Fibroblast of skin of left quadriceps (primary cell): ENCODE data around the gene RNF208.
"Not testable (repeated sequence)": the region's sequence is repeated elsewhere in the genome, so short reads cannot be mapped to it uniquely, and the experiment has no call there.

Source experiments
- DNase-seq, 2 experiments: peaks; one replicate each; pipeline ENCODE4 v3.0.0-alpha.2; 2013; ENCODE audit warnings: low read depth in 2 of 2

RNF208 gene

DNA sequence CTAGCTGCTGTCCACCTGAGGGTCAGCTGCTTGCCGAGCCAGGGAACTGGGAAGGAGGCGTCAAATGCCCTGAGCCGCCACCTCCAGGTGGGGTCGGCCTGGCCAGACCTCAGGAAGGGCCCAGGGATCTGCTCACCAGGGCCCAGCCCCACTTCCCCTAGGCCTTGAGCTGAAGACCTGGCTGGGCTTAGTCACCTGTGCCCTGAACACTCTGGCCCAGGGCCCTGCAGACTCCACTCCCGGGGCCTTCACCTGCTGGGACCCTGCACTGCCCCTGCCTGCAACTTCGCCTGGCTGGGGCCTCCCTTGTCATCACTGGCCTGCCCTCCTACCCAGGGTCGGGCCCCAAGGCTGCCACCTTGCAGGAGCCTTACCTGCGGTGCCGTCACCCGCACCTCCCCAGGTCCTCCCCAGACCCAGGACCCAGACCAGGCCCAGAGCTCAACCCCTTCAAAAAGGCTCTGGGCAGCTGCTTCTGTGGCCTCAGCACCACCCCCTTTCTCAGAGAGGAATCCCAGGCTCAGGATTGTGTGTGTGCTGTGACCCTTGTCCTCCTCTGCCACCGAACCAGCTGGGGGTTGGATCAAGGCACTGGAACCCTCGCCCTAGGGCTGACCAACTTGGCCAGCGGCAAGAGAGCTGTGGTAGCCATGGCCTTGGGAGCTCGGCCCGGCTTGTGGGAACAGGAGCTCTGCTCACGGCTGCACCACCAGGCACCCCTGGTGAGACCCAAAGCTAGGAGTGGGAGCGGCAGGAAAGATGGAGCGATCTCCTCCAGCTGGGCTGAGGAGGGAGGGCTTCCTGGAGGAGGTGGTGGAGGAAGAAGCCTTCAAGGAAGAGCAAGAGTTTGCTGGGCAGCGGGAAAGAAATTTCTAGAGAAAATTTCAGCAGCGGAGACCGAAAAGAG, 31.9 kb upstream of the RNF208 start:
- no peak for DNase-seq

DNA sequence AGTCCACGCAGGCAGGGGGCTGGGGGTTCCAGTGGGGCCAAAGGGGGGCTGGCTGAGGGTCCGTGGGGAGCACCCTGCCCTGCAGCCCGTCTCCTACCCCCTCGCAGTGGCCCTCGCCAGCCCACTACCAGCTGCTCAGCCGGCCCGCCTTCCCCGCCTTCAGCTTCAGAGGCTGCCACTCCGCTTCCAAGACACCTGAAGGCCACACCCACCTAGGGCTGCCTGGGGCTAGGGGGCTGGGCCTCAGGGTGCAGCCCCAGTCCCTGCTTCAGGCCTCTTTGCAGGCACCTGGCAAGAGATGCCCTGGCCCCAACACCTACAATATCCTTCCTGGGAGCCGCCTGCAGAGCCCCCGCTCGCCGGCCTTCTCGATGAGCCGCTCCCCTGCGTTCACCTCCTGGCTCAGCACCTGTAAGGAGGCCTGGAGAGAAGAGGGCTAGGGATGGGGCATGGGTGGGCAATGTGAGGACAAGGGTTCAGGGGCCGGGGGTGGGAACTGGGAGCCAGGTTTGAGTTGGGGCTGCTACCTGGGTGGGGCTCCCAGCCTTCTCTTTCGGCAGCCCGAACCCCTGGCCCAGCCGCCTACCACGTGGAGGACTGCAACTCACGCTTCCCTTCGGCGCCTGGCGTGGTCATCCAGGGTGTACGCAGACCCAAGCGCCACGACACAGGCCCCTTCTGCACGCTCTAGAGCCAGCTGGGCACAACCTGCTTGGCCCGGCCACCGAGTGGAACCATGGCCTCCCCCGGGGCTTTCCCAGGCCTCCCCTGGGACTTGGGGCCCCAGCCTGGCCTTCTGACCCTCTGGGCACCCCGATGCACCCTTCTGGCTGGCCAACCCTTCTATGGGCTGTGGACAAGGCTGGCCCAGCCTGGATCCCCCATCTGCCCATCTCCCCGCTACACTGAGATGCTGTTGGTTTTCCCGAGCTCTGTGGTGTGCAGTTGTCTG, 30.8 kb upstream of the RNF208 start:
- no peak for DNase-seq

DNA sequence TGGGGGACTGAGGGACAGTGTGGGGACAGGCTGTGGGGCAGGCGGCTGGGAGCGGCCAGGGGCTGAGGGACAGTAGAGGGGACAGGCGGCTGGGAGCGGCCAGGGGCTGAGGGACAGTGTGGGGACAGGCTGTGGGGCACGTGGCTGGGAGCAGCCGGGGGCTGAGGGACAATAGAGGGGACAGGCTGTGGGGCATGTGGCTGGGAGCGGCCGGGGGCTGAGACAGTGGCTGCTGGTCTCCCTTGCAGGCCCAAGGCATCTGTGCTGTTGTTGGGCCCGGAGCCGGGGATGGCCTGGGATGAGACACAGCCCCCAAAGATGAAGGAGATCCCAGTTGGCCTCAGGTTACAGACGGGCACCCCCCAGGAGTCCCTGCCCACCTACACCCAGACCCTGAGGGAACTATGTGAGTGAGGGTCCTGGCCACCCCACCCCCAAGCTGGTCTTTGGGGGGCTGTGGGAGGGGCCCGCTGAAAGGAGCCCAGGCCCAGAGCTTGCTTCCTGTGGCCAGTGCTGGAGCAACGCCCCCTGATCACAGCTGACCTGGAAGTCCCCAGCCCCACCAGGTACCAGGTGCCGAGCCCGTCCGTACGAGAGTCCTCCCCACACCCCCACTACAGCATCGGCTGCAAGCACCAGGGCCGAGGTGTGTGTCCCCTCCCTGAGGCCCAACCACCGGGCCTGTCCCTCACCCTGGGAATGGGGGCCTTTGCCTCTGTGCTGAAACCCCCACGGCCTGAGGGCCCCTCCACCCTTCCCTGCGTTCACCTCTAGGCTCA, 29.6 kb upstream of the RNF208 start:
- no peak for DNase-seq

DNA sequence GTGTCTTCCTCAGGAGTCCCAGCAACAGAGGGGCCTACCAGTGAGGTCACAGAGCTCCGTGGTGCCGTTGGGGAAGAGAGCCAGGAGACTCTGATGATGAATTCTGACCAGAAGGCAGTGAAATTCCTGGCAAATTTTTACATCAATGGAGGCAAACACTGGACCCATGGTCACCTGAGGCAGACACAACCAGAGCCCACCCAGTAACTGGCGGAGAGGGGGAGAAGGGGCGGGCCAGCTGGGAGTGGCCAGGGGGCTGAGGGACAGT, 29.1 kb upstream of the RNF208 start, which contains the start of gene STPG3:
Gene STPG3 (plus strand): TSS at position 93 of the 268 bp plus-strand sequence. CDS start 1 bp downstream, at position 94.
- no peak for DNase-seq

DNA sequence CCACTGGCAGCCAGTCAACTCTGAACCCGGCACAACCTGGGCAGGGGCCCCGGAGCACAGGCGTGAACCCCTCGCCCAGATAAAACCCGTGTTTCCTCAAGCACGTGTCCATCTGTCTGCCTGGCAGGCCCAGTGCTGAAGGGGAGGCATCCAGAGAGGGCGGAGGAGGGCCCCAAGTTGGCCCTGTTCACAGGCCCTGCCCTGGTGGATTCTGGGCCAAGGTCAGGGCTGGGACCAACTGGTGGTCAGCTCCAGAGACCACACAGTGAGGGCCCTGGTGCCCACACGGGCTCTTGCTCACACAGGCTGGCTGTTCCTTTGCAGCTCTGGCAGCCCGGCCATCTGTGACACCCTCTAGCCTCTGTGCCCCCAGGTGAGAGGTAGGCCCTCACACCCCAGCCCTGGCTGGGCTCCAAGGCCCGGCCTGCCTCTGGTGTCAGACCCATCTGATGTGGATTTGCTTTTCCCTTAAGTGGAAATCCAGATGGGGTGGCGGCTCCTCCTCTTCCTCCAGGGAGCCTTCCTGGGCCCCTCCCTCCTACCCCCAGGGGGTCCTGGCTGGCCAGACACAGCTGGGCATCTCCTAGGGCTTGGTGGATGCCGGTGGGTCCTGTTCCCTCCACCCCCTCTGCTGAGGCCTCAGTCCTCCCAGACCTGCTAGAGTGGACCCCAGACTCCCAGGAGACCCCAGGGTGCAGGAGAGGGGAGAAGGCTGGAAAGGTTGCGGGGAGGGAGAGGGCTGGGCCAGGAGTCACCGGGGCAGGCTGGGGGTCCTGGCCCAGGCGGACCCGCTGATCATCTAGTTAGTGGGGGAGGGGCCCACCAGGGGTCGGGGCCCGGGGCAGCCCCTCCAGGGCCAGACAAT, 28.5 kb upstream of the RNF208 start:
- DNase-seq, result no peak

DNA sequence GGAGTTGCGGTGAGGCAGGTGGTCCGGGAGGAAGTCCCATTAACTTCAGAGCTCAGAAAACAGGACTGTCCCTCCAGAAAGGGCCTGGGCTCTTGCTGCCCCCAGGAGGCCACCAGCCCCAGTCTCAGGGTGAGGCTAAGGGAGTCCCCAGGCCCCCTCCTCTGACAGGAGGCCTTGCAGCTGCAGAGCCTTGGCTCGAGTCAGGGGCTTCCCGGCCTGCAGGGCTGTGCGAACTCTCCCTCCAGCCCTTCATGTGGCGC, 25.8 kb upstream of the RNF208 start:
- no peak for DNase-seq

DNA sequence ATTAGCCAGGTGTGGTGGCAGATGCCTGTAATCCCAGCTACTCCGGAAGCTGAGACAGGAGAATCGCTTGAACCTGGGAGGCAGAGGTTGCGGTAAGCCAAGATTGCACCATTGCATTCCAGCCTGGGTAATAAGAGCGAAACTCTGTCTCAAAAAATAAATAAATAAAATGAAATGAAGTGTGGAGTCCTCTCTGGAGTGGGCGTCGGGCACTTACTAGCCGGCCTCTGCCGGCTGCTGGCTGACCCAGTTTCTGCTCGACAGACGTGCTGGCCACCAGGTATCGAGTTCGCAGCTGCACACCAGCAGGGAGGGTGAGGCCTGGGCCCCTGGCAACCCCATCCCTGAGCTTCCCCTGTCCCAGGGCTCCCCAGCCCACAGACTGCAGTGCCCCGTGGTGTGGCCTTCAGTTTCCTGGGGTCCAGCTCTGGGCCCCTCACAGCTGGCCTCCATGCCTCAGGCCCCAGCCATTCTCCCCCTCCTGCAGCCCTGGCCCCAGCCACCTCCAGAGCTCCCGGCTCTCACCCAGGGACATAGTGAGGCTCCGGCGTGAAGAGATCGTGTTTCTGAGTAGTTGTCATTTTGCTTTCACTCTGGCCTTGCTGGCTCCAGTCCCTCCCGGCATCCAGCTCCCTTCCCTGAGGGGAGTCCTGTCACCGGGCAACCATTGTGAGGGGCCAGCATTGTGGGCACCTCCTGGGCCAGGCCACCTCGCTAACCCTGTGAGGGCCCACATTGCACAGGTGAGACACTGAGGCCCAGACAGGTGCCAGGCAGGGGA, 25.3 kb upstream of the RNF208 start:
- DNase-seq, result no peak

DNA sequence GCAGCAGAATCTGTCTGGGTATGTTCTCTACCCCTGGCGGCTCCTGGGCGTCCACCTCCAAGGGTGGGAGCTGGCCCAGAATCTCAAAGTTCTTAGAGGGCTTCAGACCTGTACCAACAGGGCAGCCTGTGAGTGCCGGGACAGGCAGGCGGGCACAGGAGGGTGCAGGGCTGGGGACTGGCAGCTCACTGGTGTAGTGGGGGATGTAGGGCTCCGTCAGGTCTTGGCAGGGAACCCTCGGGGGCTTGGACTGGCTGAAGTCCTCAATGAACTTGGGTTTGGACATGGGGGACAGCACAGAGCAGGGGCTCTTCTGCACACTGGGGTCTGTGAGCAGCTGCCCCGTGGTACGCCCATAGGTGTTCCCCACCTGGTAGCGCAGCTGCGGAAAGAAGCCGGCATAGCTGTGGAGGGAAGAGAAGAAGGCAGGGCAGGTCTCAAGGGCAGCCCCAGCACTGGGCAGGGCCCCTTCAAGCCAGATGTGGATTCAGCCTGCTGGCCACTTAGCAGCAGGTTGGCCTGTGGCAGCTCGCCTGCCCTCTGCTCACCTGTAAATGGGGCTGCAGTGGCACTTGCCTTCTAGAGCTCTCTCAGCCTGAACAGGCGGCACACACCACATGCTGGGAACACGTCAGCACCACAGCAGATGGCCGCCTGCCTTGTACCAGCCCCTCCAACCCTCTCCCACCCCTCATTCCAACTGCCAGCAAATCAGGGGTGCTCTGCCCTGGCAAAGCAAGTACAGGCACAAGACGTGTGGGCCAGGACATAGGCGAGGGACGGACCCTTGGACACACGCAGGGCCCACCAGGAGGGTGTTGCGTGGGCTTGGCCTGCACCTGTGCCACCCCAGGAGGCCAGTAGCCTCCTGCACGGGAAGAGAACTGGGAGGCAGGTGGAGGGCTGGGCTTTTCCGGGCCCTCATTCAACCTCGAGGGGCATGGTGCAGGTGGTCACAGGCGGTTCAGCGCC, 23.7 kb upstream of the RNF208 start:
- no peak for DNase-seq

DNA sequence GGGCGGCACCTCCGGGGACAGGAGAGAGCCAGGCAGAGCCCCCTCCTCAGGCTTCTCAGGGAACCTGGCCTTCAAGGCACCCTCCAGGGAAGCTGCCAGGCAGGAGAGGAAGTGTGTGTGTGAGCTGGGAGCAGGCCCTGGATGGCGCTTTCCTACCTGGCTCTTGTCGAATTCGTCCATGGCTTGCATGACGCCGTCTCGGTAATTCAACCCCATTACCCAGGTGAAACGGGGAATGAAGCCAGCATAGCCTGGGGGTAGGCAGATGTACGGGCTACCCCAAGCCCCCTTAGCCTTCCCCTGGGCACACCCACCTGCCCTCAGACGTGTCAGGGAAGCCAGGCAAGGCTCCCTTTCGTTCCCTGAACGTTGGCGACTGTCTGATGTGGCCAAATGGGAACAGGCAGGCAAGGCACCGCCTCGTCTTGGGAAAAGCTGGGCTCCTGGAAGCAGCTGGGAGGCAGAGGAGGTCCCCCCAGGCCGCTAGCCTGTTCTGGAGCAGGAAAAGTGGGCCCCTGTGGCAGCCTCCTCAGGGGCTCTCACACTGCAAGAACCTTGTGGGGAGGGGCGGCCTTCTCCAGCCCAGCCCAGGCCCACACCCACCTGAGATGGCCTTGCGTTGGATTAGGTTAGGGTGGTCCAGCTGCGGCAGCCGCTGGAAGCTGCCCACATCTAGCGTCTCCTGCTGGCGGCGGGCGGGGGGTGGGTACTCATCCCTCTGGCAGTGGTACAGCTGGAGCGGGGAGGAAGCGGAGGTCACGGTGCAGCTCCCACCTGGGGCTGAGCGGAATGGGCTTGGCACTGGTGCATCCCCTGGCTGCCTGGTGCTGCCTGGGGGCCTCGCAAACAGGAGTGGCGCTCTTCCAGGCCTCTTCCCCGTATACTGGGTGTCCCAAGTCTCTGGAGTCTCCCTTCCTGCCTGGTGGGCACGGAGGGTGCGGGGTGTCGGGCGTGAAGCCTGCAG, 22.7 kb upstream of the RNF208 start:
- DNase-seq, result no peak

DNA sequence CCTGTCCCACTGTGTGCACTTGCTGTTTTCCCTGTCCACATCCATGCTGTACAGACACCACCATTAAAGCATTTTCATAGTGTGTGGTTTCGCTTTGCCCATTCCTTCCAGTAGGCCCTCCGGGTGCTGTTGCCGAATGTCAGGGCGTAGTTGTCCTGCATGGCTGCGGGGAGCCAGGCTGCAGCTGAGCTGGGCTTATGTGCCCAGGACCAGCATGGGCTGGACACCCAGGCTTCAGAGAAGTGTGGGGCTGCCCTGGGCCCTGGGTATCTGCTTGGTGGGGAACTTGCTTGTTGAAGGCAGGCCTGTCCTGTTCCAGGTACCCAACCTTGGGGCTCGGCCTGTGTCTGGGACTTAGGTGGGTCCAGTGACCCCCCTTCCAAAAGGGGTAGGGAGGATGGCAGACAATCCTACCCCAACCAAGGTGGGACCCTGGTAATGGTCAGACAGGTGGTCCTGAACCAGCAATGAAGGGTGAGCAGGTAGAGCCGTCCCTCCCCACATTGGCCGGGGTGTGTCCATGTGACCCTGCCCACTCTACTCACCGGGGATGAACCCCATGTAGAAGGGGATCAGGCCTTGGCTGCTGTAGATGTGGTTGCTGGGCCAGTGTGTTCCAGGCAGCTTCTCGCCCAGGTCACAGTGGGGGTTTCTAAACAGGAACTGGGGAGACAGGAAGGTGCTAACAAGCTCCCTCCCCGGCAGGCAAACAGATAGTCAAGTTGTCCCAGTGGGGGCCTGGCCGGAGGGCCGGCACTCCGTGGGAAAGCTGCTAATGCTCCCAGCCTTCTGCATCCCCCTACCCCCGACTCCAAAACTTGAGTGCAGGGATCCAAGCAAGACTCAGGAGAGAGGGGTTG, 21.8 kb upstream of the RNF208 start:
- DNase-seq, result no peak

DNA sequence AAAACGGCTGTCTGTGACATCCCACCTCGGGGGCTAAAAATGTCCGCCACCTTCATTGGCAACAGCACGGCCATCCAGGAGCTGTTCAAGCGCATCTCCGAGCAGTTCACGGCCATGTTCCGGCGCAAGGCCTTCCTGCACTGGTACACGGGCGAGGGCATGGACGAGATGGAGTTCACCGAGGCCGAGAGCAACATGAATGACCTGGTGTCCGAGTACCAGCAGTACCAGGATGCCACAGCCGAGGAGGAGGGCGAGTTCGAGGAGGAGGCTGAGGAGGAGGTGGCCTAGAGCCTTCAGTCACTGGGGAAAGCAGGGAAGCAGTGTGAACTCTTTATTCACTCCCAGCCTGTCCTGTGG, 21.2 kb upstream of the RNF208 start:
- DNase-seq, result not testable (repeated sequence)

DNA sequence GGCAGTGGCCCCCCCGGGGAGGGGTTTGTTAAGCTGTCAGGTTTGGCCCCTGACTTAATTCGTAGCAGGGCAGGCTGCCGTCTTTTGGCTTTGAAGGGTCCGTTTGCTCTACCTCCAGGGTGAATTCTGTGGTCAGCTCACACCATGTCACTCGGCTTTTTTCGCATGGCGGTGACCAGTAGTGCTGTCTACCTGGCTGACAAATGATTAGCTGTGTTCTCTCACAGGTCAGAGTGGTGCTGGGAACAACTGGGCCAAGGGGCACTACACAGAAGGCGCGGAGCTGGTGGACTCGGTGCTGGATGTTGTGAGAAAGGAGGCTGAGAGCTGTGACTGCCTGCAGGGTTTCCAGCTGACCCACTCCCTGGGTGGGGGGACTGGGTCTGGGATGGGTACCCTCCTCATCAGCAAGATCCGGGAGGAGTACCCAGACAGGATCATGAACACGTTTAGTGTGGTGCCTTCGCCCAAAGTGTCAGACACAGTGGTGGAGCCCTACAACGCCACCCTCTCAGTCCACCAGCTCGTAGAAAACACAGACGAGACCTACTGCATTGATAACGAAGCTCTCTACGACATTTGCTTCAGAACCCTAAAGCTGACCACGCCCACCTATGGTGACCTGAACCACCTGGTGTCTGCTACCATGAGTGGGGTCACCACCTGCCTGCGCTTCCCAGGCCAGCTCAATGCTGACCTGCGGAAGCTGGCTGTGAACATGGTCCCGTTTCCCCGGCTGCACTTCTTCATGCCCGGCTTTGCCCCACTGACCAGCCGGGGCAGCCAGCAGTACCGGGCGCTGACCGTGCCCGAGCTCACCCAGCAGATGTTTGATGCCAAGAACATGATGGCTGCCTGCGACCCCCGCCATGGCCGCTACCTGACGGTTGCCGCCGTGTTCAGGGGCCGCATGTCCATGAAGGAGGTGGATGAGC, 20.5 kb upstream of the RNF208 start:
- DNase-seq, result no peak

DNA sequence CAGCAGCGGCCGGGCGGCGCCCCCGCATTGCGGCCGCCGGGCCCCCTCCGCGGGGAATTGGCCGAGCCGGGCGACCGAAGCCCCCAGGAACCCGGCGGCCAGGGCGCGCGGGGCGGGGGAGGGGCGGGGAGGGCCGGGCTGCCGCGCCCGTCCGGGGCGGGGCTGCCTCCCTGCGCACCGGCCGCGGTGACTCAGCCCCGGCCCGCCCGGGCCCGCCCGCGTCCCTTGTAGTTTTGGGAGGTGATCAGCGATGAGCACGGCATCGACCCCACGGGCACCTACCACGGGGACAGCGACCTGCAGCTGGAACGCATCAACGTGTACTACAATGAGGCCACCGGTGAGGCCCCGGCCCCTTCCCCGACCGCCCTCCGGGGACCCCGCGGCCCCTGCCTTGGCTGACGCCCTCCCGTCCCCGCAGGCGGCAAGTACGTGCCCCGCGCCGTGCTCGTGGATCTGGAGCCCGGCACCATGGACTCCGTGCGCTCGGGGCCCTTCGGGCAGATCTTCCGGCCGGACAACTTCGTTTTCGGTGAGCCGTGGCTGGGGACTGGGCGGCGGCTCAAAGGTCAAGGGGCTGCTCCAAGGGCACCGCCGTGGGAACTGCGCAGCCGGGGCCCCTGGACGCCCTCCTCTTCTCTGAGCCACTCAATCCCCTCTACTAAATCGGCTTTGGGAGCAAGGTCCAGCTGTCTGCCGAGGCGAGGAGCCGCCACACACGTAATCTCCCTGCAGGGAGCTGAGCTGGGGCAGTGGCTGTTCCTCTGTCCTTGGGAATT, 19.6 kb upstream of the RNF208 start:
- DNase-seq, result peak in 1 of 2 experiments; percentile 8

DNA sequence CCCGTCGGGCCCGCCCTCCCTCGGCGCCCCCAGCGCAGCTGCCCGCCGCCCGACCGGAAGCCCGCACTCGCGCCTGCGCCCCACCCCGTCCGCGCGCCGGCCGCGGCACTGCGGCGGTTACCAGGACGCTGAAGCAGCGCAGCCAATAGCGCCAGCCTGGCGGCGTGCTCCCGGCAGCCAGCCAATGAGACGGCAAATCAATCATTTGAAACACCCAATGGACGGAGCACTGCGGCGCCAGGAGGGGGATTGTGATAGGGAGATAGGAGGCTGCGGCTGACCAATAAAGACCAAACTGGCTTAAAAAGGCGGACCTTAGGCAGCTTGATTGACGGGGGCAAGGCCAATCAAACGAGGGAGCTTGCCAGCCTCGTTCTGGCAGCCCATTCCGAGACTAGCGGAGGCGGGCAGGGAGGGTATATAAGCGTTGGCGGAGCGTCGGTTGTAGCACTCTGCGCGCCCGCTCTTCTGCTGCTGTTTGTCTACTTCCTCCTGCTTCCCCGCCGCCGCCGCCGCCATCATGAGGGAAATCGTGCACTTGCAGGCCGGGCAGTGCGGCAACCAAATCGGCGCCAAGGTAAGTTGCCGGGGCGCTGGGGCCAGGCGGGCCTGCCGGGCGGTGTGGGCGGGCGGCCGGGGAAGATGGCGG, 18.9 kb upstream of the RNF208 start, which contains the start of gene TUBB4B:
Gene TUBB4B (plus strand): TSS at position 447 of the 649 bp plus-strand sequence. CDS start 74 bp downstream, at position 521.
- DNase-seq, result peak; percentile 100
